ENCODE measurements around the gene EARS2.
"Not testable (repeated sequence)": the region's sequence is repeated elsewhere in the genome, so short reads cannot be mapped to it uniquely, and the experiment has no call there.

Gene EARS2

DNA sequence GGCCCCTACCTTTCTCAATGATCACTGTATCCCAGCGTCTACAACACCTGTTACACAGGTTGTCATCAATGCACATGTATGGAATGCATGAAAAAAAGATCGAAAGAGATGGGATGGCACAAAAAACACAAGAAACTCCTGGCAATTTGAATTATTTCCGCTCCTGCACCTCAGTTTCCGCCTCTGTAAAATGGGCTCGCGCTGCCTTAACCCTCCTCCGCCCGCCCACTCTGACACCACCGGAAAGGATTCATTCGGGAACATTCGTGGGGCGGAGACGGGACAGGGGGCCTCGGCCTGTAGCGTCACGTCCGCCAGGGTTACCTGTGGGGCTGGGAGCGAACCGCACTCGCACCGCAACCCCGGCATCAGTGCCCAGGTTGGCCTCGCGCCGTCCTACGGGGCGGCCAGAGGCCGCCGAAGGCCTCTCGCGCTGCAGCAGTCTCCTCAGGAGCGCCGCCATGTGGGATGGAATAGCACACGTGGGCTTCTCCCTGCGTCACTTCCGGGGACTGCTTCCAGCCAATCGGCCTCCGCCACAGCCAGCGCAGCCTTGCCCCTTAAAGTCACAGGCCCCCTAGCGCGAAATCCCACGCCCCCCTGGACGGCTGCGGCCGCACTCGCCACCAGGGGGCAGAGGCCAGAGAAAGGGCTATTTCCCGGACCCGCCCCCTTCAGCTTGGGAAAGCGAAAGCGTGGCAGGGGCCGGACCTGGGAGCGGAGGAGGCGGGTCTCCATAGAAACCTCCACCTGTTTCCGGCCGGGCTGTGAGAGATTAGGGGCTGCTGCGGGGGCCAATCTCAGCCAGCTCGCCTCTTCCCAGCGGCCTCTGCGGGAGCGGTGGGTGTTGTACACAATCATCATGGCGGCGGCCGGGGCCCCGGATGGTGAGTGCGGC, at the start of gene EARS2, which contains the start of gene UBFD1:
EARS2 (minus strand) TSS at position 470 of the 898 bp plus-strand sequence; CDS start at position 463, 7 bp downstream.
UBFD1 (plus strand) TSS at position 847 of the 898 bp plus-strand sequence; CDS start at position 863, 16 bp downstream.
- peak; percentile 65 to 100 (median 96) for DNase-seq

- DNase-seq = no peak
These were observed 40.0 kb upstream of the EARS2 start for GRCh38 chr16:23597003-23597756.

GRCh38 chr16:23595951-23596720, 39.0 kb upstream of the EARS2 start, which contains the start of gene NDUFAB1:
TSS of gene NDUFAB1 (minus strand) at chr16:23596316. CDS start at chr16:23596290, 26 bp downstream.
- peak in 55 of 56 donors; percentile 23 to 93 (median 79) for DNase-seq

- DNase-seq = peak in 4 of 56 donors; percentile 30 to 43 (median 37)
These were observed 38.2 kb upstream of the EARS2 start for GRCh38 chr16:23595246-23595950.

DNA sequence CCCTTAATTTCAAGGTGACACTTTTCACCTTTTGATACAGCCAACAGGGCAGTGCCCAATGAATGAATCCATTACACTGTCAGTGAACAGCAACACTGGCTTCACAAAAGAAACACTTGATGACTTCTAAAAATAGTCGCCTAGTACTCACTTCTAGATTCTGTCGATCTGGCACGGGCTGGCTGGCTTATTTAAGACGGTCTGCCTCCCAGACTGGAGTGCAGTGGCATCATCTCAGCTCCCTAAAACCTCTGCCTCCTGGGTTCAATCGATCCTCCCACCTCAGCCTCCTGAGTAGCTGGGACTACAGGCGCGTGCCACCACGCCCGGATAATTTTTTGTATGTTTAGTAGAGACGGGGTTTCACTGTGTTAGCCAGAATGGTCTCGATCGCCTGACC, 37.0 kb upstream of the EARS2 start:
- DNase-seq = no peak

GRCh38 chr16:23590181-23590580, 33.0 kb upstream of the EARS2 start:
- DNase-seq = no peak

DNA sequence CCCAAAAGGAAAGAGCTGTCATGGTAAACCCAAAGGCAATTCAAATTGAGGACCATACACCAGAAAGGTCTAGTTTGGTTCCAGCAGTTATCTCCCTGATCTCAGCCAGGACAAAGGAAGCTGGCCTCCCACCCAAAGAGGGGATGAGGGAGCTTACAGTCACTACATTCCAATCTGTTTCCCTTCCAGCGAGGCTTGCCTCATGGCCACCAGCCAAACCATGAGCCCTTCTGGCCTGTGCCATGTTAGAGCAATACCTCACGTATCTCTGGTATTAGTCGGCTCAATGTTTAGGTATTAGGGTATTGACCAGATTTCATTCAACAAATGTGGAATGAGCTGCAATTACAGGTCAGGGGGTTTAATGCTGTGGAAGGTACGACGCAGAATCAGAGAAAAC, 30.6 kb upstream of the EARS2 start:
- no peak for DNase-seq

- DNase-seq = no peak
These were observed 27.3 kb upstream of the EARS2 start for GRCh38 chr16:23584186-23585076.

DNA sequence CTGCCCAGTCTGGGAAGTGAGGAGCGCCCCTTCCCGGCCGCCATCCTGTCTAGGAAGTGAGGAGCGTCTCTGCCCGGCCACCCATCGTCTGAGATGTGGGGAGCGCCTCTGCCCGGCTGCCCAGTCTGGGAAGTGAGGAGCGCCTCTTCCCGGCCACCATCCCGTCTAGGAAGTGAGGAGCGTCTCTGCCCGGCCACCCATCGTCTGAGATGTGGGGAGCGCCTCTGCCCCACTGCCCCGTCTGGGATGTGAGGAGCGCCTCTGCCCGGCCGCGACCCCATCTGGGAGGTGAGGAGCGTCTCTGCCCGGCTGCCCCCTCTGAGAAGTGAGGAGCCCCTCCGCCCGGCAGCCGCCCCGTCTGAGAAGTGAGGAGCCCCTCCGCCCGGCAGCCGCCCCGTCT, 26.1 kb upstream of the EARS2 start:
- not testable (repeated sequence) for DNase-seq

DNA sequence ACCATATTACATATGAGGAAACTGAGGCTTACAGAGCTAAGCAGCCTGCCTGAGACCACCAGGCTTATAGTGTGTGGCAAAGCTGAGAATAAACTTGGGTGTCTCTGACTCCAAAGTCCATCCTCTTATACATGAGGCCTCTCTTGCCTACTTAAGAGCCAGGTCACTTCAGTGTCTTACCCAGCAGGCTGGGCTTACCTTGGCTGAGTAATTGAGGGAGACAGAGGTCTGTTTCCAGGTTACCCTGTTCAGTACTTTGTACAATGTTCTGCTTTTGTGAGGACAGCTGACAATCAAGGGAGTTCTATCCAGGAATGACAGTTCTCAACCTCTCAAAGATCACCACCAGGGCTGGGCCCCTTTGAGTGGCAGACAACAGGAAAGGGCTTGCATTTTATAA, 24.6 kb upstream of the EARS2 start:
- no peak for DNase-seq

GRCh38 chr16:23580391-23580790, 23.2 kb upstream of the EARS2 start:
- no peak for DNase-seq

DNA sequence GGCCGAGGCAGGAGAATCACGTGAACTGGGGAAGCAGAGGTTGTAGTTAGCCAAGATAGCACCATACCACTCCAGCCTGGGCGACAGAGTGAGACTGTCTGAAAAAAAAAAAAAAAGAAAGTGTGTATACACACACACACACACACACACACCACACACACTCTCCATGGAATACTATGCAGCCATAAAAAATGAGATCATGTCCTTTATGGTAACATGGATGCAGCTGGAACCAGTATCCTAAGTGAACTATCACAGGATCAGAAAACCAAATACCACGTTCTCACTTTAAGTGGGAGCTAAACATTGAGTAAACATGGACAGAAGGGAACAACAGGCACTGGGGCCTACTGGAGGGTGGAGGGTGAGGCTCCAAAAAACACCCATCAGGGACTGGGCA, 22.2 kb upstream of the EARS2 start:
- DNase-seq = no peak

DNA sequence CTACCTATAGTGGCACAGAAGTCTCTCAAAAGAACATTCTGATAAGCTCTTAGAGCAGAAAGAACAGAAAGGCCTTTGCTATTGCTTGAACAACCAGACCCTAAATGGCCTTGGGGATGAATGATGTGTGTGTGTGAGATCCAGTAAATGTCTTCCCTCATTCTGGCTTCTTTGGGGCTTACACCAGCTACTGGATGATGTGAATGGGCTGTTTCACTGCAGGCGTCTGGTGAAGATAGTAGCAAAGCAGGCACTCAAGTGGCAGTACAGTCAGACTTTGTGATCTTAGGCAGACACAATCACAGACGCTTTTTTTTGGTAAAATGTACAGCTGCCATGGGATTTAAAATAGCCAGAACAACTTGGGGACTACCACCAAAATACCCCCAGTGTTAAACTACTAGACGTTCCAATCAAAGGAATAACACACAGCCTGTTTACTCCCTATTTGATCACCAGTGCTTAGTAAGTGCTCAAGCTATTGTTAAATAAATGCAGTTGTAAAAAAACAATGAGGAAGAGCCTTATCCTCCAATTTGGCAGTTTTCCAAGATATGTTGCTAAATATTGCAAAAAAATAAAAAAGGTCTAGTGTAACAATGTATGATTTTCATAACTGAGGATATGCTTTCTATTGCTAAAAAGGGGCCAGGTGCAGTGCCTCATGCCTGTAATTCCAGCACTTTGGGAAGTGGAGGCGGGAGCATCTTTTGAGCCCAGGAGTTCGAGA, 21.1 kb upstream of the EARS2 start:
- peak in 7 of 56 donors; percentile 1 to 9 (median 3) for DNase-seq

DNA sequence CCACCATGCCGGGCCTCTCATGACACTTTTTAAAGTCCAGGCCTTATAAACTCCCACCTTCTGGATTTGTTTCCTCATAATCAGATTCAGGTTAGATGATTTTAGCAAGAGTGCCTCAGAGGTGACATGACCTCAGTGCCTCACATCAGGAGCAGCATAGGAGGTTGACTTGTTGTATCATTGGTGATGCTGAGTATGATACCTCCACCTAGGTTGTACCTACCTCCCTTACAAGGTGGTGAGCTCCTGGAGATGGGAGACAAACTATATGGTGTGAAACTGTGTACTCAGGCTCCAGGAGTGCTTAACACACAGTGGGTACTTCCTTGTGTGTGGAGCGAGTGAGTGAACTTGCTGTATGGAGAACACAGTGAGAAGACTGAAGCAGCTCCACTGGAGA, 20.3 kb upstream of the EARS2 start:
- DNase-seq = no peak

- DNase-seq = no peak
These were observed 18.7 kb upstream of the EARS2 start for GRCh38 chr16:23575834-23576233.

DNA sequence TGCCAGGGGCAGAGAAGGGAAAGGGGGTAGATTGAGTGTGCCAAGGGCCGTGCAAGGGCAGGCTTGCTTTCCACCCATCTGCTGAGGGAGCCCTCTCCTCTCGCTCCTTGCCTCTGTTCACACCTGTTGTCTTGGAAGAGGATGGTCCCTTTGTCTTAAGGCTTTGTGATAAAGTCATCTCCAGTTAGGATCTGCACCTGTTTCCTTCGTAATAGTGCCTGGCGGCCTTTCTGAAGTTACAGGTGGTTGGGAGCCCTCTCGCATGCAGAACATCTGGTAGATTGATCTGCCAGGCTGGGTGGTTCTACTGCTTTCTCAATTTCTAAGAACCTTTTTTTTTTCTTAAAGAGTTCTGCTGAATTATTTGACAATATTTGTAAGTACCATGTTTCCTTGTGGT, 16.7 kb upstream of the EARS2 start:
- no peak for DNase-seq

DNA sequence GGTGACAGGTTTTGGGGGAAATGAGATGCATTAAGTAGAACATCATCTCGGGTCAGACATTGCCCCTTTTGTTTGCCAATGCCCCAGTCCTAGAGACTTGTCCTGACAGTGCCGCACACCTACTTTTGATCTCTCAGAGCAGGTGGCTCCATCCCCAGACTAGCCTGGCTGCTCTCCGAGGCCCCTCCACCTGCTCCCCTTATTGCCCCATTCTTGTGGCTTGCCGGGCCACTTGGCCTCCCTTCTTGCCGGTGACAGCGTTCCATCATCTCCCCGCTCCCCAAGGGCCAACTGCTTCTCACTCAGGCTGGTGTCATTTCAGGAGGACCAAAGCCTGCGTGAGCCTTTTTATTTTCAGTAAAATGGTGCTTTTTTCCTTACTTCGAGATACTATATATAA, 15.2 kb upstream of the EARS2 start:
- no peak for DNase-seq

DNA sequence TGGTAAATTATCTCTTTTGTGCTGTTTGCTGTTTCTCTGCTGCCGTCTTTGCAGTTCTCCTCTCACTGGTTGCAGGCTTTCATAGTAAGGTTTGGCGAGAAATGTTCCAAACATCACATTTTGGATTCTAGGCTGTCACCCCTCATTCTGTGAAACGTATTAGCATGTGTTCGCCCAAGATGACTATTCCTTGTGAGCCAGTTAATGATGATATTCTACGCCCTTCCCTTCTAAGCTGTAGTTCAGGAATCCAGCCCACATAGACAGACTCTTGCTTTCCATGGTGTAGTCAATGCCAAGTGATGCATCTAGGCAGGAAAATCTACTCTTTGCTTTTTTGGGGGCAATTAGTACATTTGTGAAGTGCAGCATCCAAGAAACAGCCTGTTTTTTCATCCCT, 14.7 kb upstream of the EARS2 start:
- DNase-seq = peak in 8 of 56 donors; percentile 1 to 37 (median 15)

All from nucleus accumbens (tissue), 56 donors.